Neural progenitor cell (in vitro differentiated cells): ENCODE results near the gene TMEM164. TPM values are rescaled to one million over a fixed set of nuclear protein-coding genes. Genes with fewer than 3 reads are reported as not detected.

Experiments used
- DNase-seq: peaks from one replicate; pipeline ENCODE4 v3.0.0-alpha.2; 2016; ENCODE audit warnings: low spot score
- H2AFZ ChIP-seq: fragments of 200-600 bp; sonication (generic); replicated peaks from 2 replicates; pipeline ENCODE4 v1.6.1; 2016; ENCODE audit warnings: antibody characterized with exemption
- H3F3A ChIP-seq: fragments of 200-600 bp; sonication (generic); 2 replicates; pipeline ENCODE4 v1.6.1; 2016; ENCODE audit warnings: antibody characterized with exemption, low read depth
- H3K27ac ChIP-seq: fragments of 200-600 bp; sonication (generic); 2 replicates; pipeline ENCODE4 v1.5.1; 2016; ENCODE audit warnings: mild to moderate bottlenecking
- H3K27me3 ChIP-seq: fragments of 200-600 bp; sonication (generic); 2 replicates; pipeline ENCODE4 v1.6.1; 2016; ENCODE audit warnings: mild to moderate bottlenecking, moderate library complexity
- H3K36me3 ChIP-seq: fragments of 200-600 bp; sonication (generic); 2 replicates; pipeline ENCODE4 v1.5.1; 2016
- H3K4me1 ChIP-seq: fragments of 200-600 bp; sonication (generic); 2 replicates; pipeline ENCODE4 v1.6.1; 2016; ENCODE audit warnings: mixed run types
- H3K4me2 ChIP-seq: fragments of 200-600 bp; sonication (generic); 2 replicates; pipeline ENCODE4 v1.6.1; 2016
- H3K4me3 ChIP-seq: fragments of 200-600 bp; sonication (generic); 2 replicates; pipeline ENCODE4 v1.5.1; 2016
- H3K79me2 ChIP-seq: fragments of 200-600 bp; sonication (generic); 2 replicates; pipeline ENCODE4 v1.6.1; 2016; ENCODE audit warnings: low read depth
- H3K9ac ChIP-seq: fragments of 200-600 bp; sonication (generic); 2 replicates; pipeline ENCODE4 v1.6.1; 2016
- H3K9me3 ChIP-seq: fragments of 200-600 bp; sonication (generic); 2 replicates; pipeline ENCODE4 v1.5.1; 2016; ENCODE audit warnings: low read depth
- H4K20me1 ChIP-seq: fragments of 200-600 bp; sonication (generic); 2 replicates; pipeline ENCODE4 v1.6.1; 2016; ENCODE audit warnings: low read depth
- H3K27ac Mint-ChIP-seq: 3 replicates; pipeline ENCODE4 v1.8.0; 2021; ENCODE audit warnings: mixed read lengths
- H3K27me3 Mint-ChIP-seq: 2 replicates; pipeline ENCODE4 v1.8.0; 2022; ENCODE audit warnings: low read depth, mild to moderate bottlenecking, inconsistent platforms, moderate library complexity, mixed read lengths; ENCODE audit not compliant: insufficient read depth
- H3K36me3 Mint-ChIP-seq: 3 replicates; pipeline ENCODE4 v1.8.0; 2021; ENCODE audit warnings: mixed read lengths
- H3K4me1 Mint-ChIP-seq: 3 replicates; pipeline ENCODE4 v1.8.0; 2021; ENCODE audit warnings: mixed read lengths
- H3K4me3 Mint-ChIP-seq: 3 replicates; pipeline ENCODE4 v1.8.0; 2021; ENCODE audit warnings: mild to moderate bottlenecking, moderate library complexity, mixed read lengths
- H3K9me3 Mint-ChIP-seq: 3 replicates; pipeline ENCODE4 v1.8.0; 2020; ENCODE audit warnings: mixed read lengths
- CTCF ChIP-seq: fragments of 200-600 bp; sonication (generic); IDR thresholded peaks from 2 replicates; pipeline ENCODE4 v1.5.1; 2017; ENCODE audit warnings: antibody characterized with exemption, mild to moderate bottlenecking
- EZH2 ChIP-seq: fragments of 200-600 bp; sonication (generic); IDR thresholded peaks from 2 replicates; pipeline ENCODE4 v1.6.1; 2017; ENCODE audit warnings: antibody characterized with exemption, mild to moderate bottlenecking, moderate library complexity
- EZH2phosphoT487 ChIP-seq: fragments of 200-600 bp; sonication (generic); IDR thresholded peaks from 2 replicates; pipeline ENCODE4 v1.6.1; 2017; ENCODE audit warnings: antibody characterized with exemption
- total RNA-seq: library from RNA; depleted of rRNA; stranded (reverse); fragments of >200 nt; gene quantifications from 2 replicates; pipeline ENCODE4 v1.2.3, GENCODE V29; 2015; ENCODE audit warnings: low replicate concordance

TMEM164 gene
- total RNA-seq, 1 donor from 2014 or later: 15.5 TPM

DNA sequence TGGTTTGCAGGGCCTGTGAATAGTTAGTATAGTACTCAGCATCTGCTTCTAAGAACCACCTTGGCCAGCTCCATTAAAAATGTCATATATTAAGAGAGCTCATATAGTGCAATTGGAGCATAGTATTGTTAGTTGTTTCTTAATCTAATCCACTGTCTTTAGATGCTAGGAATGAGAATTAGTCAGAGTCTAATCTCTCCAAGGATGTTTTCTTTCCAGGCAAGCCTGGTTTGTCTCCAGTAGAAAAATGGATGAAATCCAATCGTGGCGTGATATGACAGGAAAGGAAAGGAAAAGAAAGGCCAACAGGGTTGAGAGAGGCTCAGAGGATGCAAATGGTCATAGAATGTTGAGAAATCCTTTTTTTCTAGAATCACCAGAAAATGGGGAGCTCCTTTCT, 15.0 kb upstream of the TMEM164 start:
- Histone ChIP-seq H3K9me3 (no peaks in the 10 kb centered on the region), H3K27me3 (no peaks in the 10 kb centered on the region), H2AFZ (no peak overlapping the region), H3K36me3 (no peaks in the 10 kb centered on the region), H4K20me1 (no peaks in the 10 kb centered on the region), H3K9ac (no peak overlapping the region), H3K79me2 (no peaks in the 10 kb centered on the region), H3K27ac (no peak overlapping the region), H3F3A (no peaks in the 10 kb centered on the region), H3K4me3 (no peak overlapping the region), H3K4me2 (no peak overlapping the region), H3K4me1 (no peaks in the 10 kb centered on the region)
- H3K9me3 Mint-ChIP-seq: no peaks in the 10 kb centered on the region
- H3K4me1 Mint-ChIP-seq: no peaks in the 10 kb centered on the region
- TF ChIP-seq EZH2 (no peak), EZH2phosphoT487 (no peak), CTCF (no peak)
- peaks cover 6% of the 10 kb centered on the region for H3K27me3 Mint-ChIP-seq
- H3K4me3 Mint-ChIP-seq: no peak overlapping the region
- H3K27ac Mint-ChIP-seq: peak overlapping the region; percentile 9
- no peak for DNase-seq
- H3K36me3 Mint-ChIP-seq: no peaks in the 10 kb centered on the region

DNA sequence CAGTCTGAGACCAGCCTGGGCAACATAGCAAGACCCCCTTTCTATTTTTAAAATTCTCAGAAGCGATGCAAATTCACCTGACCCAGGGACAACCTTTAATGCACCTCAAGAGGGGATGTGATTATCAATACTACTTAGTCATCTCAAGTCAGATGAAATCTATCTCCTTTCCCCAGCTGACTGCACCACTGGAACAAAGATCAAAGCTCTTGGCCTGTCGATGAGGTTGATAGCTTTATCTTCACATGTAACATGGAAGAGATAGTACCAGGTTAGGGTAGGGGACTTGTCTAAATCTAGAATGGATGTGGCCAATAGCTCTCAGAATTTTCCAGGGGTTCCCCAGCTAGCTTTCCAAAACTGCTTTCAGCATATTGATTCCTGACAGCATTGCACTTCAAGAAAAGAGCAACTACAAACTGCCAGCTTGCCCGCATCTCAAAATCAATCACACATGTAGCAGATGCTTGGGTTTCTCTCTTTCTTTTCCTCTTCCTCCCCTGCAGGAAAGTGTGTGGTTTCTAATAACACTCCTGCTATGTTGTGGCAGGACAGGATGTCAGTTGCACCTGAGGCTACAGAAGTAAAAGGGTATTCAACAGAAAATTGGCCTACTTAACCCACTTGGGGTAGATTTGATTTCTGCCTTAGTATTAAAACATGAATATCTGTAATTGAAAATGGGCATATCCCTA, 12.2 kb upstream of the TMEM164 start:
- no peak overlapping the region for H3K27ac ChIP-seq
- H3K9me3 Mint-ChIP-seq: no peaks in the 10 kb centered on the region
- H3K4me1 ChIP-seq: no peaks in the 10 kb centered on the region
- no peaks in the 10 kb centered on the region for H3K79me2 ChIP-seq
- H3K27ac Mint-ChIP-seq: no peak overlapping the region
- no peaks in the 10 kb centered on the region for H3F3A ChIP-seq
- H3K9me3 ChIP-seq: no peaks in the 10 kb centered on the region
- H3K36me3 Mint-ChIP-seq: no peaks in the 10 kb centered on the region
- no peaks in the 10 kb centered on the region for H3K36me3 ChIP-seq
- H3K4me1 Mint-ChIP-seq: peaks cover 4% of the 10 kb centered on the region
- H3K27me3 ChIP-seq: no peaks in the 10 kb centered on the region
- no peak overlapping the region for H2AFZ ChIP-seq
- no peak overlapping the region for H3K9ac ChIP-seq
- H3K4me3 ChIP-seq: no peak overlapping the region
- TF ChIP-seq EZH2phosphoT487 (no peak), CTCF (no peak), EZH2 (no peak)
- no peak overlapping the region for H3K4me3 Mint-ChIP-seq
- peaks cover 4% of the 10 kb centered on the region for H3K27me3 Mint-ChIP-seq
- DNase-seq: no peak
- H3K4me2 ChIP-seq: no peak overlapping the region
- no peaks in the 10 kb centered on the region for H4K20me1 ChIP-seq

GRCh38 chrX:109992203-109992602, 10.7 kb upstream of the TMEM164 start:
- Histone ChIP-seq H3K79me2 (no peaks in the 10 kb centered on the region), H3K9ac (no peak overlapping the region), H3K9me3 (no peaks in the 10 kb centered on the region), H3K36me3 (no peaks in the 10 kb centered on the region), H3K4me3 (no peak overlapping the region), H3K27me3 (no peaks in the 10 kb centered on the region), H3K27ac (no peak overlapping the region), H4K20me1 (no peaks in the 10 kb centered on the region), H3F3A (no peaks in the 10 kb centered on the region), H3K4me1 (no peaks in the 10 kb centered on the region), H3K4me2 (no peak overlapping the region), H2AFZ (no peak overlapping the region)
- H3K4me3 Mint-ChIP-seq: no peak overlapping the region
- H3K27ac Mint-ChIP-seq: no peak overlapping the region
- no peaks in the 10 kb centered on the region for H3K36me3 Mint-ChIP-seq
- H3K27me3 Mint-ChIP-seq: peaks cover 4% of the 10 kb centered on the region
- DNase-seq: no peak
- peaks cover 6% of the 10 kb centered on the region for H3K4me1 Mint-ChIP-seq
- peaks cover 9% of the 10 kb centered on the region for H3K9me3 Mint-ChIP-seq
- no peak for TF ChIP-seq CTCF
- TF ChIP-seq EZH2phosphoT487: no peak
- TF ChIP-seq EZH2: no peak
